ENCODE measurements around the gene ZMYM4. TPM values are rescaled to one million over a fixed set of nuclear protein-coding genes. Genes with fewer than 3 reads are reported as not detected.

Gene ZMYM4
- polyA plus RNA-seq, 1 donor from 2014 or later: 36.1 TPM

DNA sequence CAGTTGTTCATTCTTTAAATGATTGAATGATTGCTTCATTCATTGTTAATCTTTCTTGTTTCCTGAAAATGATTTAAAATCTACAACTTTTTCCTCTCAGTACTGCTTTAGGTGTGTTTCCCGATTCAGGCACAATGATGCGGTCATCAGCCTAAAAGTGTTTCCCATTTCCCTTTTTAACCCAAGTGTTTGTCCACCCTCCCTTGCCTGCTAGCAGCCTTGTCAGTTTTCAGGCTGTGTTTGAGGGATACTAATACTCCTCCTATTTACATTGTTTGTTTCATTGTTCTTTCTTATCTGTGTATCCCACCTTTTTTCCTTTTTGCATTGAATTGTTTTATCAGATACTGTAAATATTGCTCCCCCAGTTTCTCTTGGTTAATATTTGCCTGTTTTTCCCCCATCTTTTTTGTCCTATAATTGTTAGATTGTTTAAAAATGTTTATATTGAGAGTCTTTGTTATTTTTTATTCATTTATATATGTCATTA lies 157.6 kb downstream of the ZMYM4 start:
- Histone ChIP-seq H3F3A (ENCODE audit: insufficient read depth, low read length, poor library complexity, severe bottlenecking) (no peaks in the 10 kb centered on the region), H4K20me1 (ENCODE audit: insufficient read depth) (no peaks in the 10 kb centered on the region), H3K27ac (ENCODE audit: low read length) (no peak overlapping the region), H3K4me2 (ENCODE audit: low read length) (no peak overlapping the region), H3K9me3 (ENCODE audit: low read length) (no peaks in the 10 kb centered on the region), H3K79me2 (replicated peaks; ENCODE audit: insufficient read depth, low read length) (no peaks in the 10 kb centered on the region), H3K9ac (ENCODE audit: low read length) (no peak overlapping the region), H3K27me3 (ENCODE audit: insufficient read depth, low read depth, low read length) (no peaks in the 10 kb centered on the region), H3K36me3 (ENCODE audit: insufficient read depth, low read length) (no peaks in the 10 kb centered on the region), H3K4me3 (ENCODE audit: low read length) (no peak overlapping the region), H3K9me2 (ENCODE audit: insufficient read depth, low read length) (no peaks in the 10 kb centered on the region), H2AFZ (ENCODE audit: low read depth, low read length) (no peak overlapping the region)
- TF ChIP-seq MXI1 (conservative IDR thresholded peaks at IDR 0.05; ENCODE audit: poor library complexity, severe bottlenecking) (no peak), EP300 (conservative IDR thresholded peaks at IDR 0.05; ENCODE audit: poor library complexity, severe bottlenecking) (no peak), SMC3 (conservative IDR thresholded peaks at IDR 0.05; ENCODE audit: poor library complexity) (no peak), EZH2 (IDR thresholded peaks at IDR 0.05; ENCODE audit: borderline replicate concordance, insufficient read depth, low read length, poor library complexity, severe bottlenecking) (no peak), POLR2AphosphoS5 (IDR thresholded peaks at IDR 0.05) (no peak), TAF1 (IDR thresholded peaks at IDR 0.05; ENCODE audit: low read depth) (no peak), RAD21 (conservative IDR thresholded peaks at IDR 0.05) (no peak), REST (IDR thresholded peaks at IDR 0.05; ENCODE audit: borderline replicate concordance) (no peak)
- TF ChIP-seq, protein P1, sequence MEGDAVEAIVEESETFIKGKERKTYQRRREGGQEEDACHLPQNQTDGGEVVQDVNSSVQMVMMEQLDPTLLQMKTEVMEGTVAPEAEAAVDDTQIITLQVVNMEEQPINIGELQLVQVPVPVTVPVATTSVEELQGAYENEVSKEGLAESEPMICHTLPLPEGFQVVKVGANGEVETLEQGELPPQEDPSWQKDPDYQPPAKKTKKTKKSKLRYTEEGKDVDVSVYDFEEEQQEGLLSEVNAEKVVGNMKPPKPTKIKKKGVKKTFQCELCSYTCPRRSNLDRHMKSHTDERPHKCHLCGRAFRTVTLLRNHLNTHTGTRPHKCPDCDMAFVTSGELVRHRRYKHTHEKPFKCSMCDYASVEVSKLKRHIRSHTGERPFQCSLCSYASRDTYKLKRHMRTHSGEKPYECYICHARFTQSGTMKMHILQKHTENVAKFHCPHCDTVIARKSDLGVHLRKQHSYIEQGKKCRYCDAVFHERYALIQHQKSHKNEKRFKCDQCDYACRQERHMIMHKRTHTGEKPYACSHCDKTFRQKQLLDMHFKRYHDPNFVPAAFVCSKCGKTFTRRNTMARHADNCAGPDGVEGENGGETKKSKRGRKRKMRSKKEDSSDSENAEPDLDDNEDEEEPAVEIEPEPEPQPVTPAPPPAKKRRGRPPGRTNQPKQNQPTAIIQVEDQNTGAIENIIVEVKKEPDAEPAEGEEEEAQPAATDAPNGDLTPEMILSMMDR (IDR thresholded peaks at IDR 0.05; ENCODE audit: poor library complexity, severe bottlenecking): no peak

- Histone ChIP-seq H3K9ac (ENCODE audit: low read length) (no peak overlapping the region), H3K4me2 (ENCODE audit: low read length) (no peak overlapping the region), H3F3A (ENCODE audit: insufficient read depth, low read length, poor library complexity, severe bottlenecking) (no peaks in the 10 kb centered on the region), H2AFZ (ENCODE audit: low read depth, low read length) (no peak overlapping the region), H3K27me3 (ENCODE audit: insufficient read depth, low read depth, low read length) (no peaks in the 10 kb centered on the region), H3K36me3 (ENCODE audit: insufficient read depth, low read length) (no peaks in the 10 kb centered on the region), H3K79me2 (replicated peaks; ENCODE audit: insufficient read depth, low read length) (no peaks in the 10 kb centered on the region), H3K4me3 (ENCODE audit: low read length) (no peak overlapping the region), H4K20me1 (ENCODE audit: insufficient read depth) (no peaks in the 10 kb centered on the region), H3K9me2 (ENCODE audit: insufficient read depth, low read length) (no peaks in the 10 kb centered on the region), H3K27ac (ENCODE audit: low read length) (no peak overlapping the region), H3K9me3 (ENCODE audit: low read length) (no peaks in the 10 kb centered on the region)
- TF ChIP-seq REST (IDR thresholded peaks at IDR 0.05; ENCODE audit: borderline replicate concordance): no peak
- TF ChIP-seq TAF1 (IDR thresholded peaks at IDR 0.05; ENCODE audit: low read depth): no peak
- TF ChIP-seq POLR2AphosphoS5 (IDR thresholded peaks at IDR 0.05): no peak
- no peak for TF ChIP-seq SMC3 (conservative IDR thresholded peaks at IDR 0.05; ENCODE audit: poor library complexity)
- TF ChIP-seq MXI1 (conservative IDR thresholded peaks at IDR 0.05; ENCODE audit: poor library complexity, severe bottlenecking): no peak
Measured at GRCh38 chr1:35428360-35428759, 159.9 kb downstream of the ZMYM4 start.

All from neural cell (in vitro differentiated cells).